H1 (cell line): ENCODE data around the gene SSTR3. TPM values are rescaled to one million over a fixed set of nuclear protein-coding genes. Genes with fewer than 3 reads are reported as not detected.

ENCODE experiments used
- RNF2 ChIP-seq: fragments of 200-900, 300-1000 bp; sonication (generic); IDR thresholded peaks from 2 replicates; pipeline ENCODE4 v1.7.1; 2016; ENCODE audit warnings: borderline replicate concordance, low read depth, mild to moderate bottlenecking, antibody characterized with exemption, low read length; ENCODE audit not compliant: poor library complexity, severe bottlenecking; ENCODE audit errors: missing control alignments
- polyA plus RNA-seq, 7 experiments: library from polyadenylated mRNA; depleted of rRNA in 3 of 7; stranded (reverse) in 5 of 7; unstranded in 2 of 7; fragments of >200 nt in 5 of 7; fragments of 200-250 nt in 2 of 7; gene quantifications; 1 replicate in 5 of 7; 2 replicates in 1 of 7; 4 replicates in 1 of 7; pipeline versions ENCODE4 v1.2.1 to v1.2.3, GENCODE V29; 2011 to 2013; ENCODE audit warnings: missing spikeins in 2 of 7, mixed read lengths in 2 of 7
- total RNA-seq: library from RNA; stranded (reverse); fragmentation: NEBNext Ultra II Directional; extraction: Animal tissue kit (Norgen Biotek cat#: 25700); gene quantifications from 2 replicates; pipeline ENCODE4 v1.2.1, GENCODE V29; 2021

Gene SSTR3
- total and polyA plus RNA-seq, 2 of the 8 experiments (the other 6 are each of a cell fraction or from before 2014, with no cell fraction given): 0.22 to 0.77 TPM

- no peak for TF ChIP-seq RNF2
- TF ChIP-seq, all 59 proteins: peak for 0
These were observed 6.0 kb downstream of the SSTR3 start (continued) for GRCh38 chr22:37206118-37206840.
